ENCODE measurements around the gene KCNJ18. TPM values are rescaled to one million over a fixed set of nuclear protein-coding genes. Genes with fewer than 3 reads are reported as not detected.
"Not testable (repeated sequence)": the region's sequence is repeated elsewhere in the genome, so short reads cannot be mapped to it uniquely, and the experiment has no call there.

The KCNJ18 gene
- polyA plus RNA-seq, 2 of the 4 experiments (the other 2 are of a cell fraction): not detected

DNA sequence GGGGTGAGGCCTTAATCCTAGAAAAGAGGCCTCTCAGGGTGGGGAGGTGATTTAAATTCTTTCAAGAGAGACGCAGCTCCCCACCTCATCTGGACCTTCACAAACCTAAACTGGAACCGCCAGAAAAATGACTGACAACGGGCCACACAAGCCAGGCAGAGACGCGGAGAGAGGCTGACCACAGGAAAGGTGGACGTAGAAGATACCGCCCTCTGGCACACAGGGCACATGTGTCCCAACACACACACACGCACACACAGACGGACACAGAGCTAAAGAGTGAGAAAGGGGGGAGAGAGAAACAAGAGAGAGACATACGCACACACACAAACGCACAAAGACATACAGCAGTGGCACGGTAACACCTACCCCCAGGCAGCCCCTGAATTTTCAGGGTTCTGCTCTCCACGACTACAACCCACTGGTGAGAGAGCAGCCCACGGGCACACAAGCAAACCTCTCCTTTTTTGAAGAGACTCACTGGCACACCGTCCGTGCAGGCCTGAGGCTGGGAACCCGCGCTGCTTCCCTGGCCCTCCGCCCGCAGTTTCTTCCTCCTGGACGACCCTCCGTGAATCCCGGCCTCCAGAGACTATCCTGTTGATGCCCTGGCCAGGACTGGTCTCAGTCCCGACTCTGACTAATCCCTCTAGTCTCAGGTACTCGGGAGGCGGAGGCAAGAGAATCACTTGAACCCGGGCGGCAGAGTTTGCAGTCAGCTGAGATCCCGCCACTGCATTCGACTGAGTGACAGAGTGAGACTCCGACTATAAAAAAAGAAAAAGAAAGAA lies 18.7 kb upstream of the KCNJ18 start:
- H3K4me1 ChIP-seq; H3K4me3 ChIP-seq; H3K9me3 ChIP-seq; H3K27ac ChIP-seq; POLR2A ChIA-PET; DNase-seq (ENCODE audit: low read depth in 1 of 2, low spot score in 1 of 2); H3K4me2 ChIP-seq; ATAC-seq; FAIRE-seq: not testable (repeated sequence)
- WGBS (ENCODE audit: missing lambda C conversion rate): 51% methylated on average over 31 of the region's 31 CpGs
- CTCF ChIA-PET: interaction anchor here (0.8 kb wide), 1 partner anchor 217 kb away, joined by 3 read pairs; no protein-coding TSS in a partner anchor

GRCh38 chr17:21674242-21674731 lies 18.0 kb upstream of the KCNJ18 start:
- no peak overlapping the region for H3K4me2 ChIP-seq

GRCh38 chr17:21674891-21675738 lies 17.2 kb upstream of the KCNJ18 start:
- FAIRE-seq; ATAC-seq; DNase-seq (ENCODE audit: low read depth in 1 of 2, low spot score in 1 of 2); H3K9me3 ChIP-seq; H3K27ac ChIP-seq; H3K4me1 ChIP-seq; H3K4me2 ChIP-seq; POLR2A ChIA-PET; H3K4me3 ChIP-seq: not testable (repeated sequence)
- 26% methylated on average over 17 of the region's 17 CpGs for WGBS (ENCODE audit: missing lambda C conversion rate)
- CTCF ChIA-PET: interaction anchor here (1.0 kb wide), 1 partner anchor 16 kb away, joined by 3 read pairs; no protein-coding TSS in a partner anchor

More at GRCh38 chr17:21674242-21674731, 18.0 kb upstream of the KCNJ18 start:
- ChIA-PET POLR2A (no interaction called here), CTCF (no interaction called here)
- no peak for TF ChIP-seq BHLHE40 (IDR thresholded peaks at IDR 0.05; ENCODE audit: low read depth, low read length)
- TF ChIP-seq FOSB (CRISPR knock-in tag; IDR thresholded peaks at IDR 0.05): no peak
- no peak for TF ChIP-seq RARB (CRISPR knock-in tag; IDR thresholded peaks at IDR 0.05)
- no peak for TF ChIP-seq JUNB (IDR thresholded peaks at IDR 0.05)
- no peak for TF ChIP-seq GATA3 (IDR thresholded peaks at IDR 0.05; ENCODE audit: borderline replicate concordance)
- no peak for TF ChIP-seq PHF8 (IDR thresholded peaks at IDR 0.05; ENCODE audit: borderline replicate concordance, low read depth)
- no peak for TF ChIP-seq ZC3H11A (IDR thresholded peaks at IDR 0.05)
- no peak for TF ChIP-seq RAD21 (conservative IDR thresholded peaks at IDR 0.05 in 1 of 2, IDR thresholded peaks at IDR 0.05 in 1 of 2)
- TF ChIP-seq CBX8 (IDR thresholded peaks at IDR 0.05): no peak
- no peak for TF ChIP-seq USF2 (IDR thresholded peaks at IDR 0.05)
- TF ChIP-seq, protein P1, sequence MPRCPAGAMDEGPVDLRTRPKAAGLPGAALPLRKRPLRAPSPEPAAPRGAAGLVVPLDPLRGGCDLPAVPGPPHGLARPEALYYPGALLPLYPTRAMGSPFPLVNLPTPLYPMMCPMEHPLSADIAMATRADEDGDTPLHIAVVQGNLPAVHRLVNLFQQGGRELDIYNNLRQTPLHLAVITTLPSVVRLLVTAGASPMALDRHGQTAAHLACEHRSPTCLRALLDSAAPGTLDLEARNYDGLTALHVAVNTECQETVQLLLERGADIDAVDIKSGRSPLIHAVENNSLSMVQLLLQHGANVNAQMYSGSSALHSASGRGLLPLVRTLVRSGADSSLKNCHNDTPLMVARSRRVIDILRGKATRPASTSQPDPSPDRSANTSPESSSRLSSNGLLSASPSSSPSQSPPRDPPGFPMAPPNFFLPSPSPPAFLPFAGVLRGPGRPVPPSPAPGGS (IDR thresholded peaks at IDR 0.05): no peak
- TF ChIP-seq JUN (IDR thresholded peaks at IDR 0.05): no peak
- TF ChIP-seq, protein P2, sequence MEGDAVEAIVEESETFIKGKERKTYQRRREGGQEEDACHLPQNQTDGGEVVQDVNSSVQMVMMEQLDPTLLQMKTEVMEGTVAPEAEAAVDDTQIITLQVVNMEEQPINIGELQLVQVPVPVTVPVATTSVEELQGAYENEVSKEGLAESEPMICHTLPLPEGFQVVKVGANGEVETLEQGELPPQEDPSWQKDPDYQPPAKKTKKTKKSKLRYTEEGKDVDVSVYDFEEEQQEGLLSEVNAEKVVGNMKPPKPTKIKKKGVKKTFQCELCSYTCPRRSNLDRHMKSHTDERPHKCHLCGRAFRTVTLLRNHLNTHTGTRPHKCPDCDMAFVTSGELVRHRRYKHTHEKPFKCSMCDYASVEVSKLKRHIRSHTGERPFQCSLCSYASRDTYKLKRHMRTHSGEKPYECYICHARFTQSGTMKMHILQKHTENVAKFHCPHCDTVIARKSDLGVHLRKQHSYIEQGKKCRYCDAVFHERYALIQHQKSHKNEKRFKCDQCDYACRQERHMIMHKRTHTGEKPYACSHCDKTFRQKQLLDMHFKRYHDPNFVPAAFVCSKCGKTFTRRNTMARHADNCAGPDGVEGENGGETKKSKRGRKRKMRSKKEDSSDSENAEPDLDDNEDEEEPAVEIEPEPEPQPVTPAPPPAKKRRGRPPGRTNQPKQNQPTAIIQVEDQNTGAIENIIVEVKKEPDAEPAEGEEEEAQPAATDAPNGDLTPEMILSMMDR (IDR thresholded peaks at IDR 0.05): no peak
- DNase-seq (ENCODE audit: low read depth in 1 of 2, low spot score in 1 of 2) (no peak), ATAC-seq (no peak), FAIRE-seq (no peak)
- WGBS (ENCODE audit: missing lambda C conversion rate): 70% methylated on average over 43 of the region's 43 CpGs
- Histone ChIP-seq H3K9me3 (no peaks in the 10 kb centered on the region; the same call in 2 of the 3 replicates), H3K27ac (no peak overlapping the region), H3K4me1 (no peaks in the 10 kb centered on the region), H3K4me3 (no peak overlapping the region)

DNA sequence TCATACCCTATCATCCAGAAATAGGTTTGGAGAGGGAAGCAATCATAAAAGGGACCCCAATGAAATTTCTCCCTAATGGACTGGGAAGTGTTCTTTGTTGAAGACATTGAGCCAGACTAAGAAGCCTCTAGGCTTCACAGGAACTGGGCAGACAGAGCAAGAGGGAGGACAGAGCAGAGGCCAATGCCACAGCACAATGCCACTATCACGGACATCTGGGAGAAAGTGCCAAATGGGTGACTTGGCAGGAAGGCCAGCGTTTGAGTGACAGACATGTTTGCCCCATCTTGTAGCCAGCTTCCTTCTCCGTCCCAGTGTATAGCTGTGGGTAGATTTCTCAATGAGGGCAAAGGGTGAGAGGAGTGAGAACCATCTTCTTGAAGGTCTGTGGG lies 16.6 kb upstream of the KCNJ18 start:
- H3K4me1 ChIP-seq; H3K9me3 ChIP-seq; ATAC-seq; H3K4me2 ChIP-seq; POLR2A ChIA-PET; FAIRE-seq; DNase-seq (ENCODE audit: low read depth in 1 of 2, low spot score in 1 of 2); H3K4me3 ChIP-seq; H3K27ac ChIP-seq: not testable (repeated sequence)
- 22% methylated on average over 3 of the region's 3 CpGs for WGBS (ENCODE audit: missing lambda C conversion rate)
- CTCF ChIA-PET: interaction anchor here (1.0 kb wide), 1 partner anchor 15 kb away, joined by 3 read pairs; no protein-coding TSS in a partner anchor
